Heart left ventricle (tissue), 13 donors: ENCODE data around the gene TNS3.

Source experiments
- CTCF ChIP-seq, 12 donors: fragments of 200-600 bp; sonication (generic) in 4 of 12; IDR thresholded peaks; one replicate each; pipeline versions ENCODE4 v1.5.0 to v1.8.0; 2018 to 2022; ENCODE audit warnings: antibody characterized with exemption in 12 of 12, mild to moderate bottlenecking in 5 of 12
- POLR2A ChIP-seq, 2 donors: fragments of 450-650 bp; IDR thresholded peaks; one replicate each; pipeline ENCODE4 v1.6.1; 2017; ENCODE audit warnings: antibody characterized with exemption in 2 of 2, mild to moderate bottlenecking in 2 of 2, moderate library complexity in 2 of 2
- donor health status: ischemic (EF 13 %, LVEDD 7.1; RV severe dilation, severe dysfunction).
- donor health status: DM: no; HTN: yes; CAD: no.
- donor health status: DM: no; HTN: no; CAD: no.
- donor health status: ischemic (EF 25% LVEDD 6.9; RV normal size, moderate dysfunction).
- donor health status: ischemic (EF 25% LVEDD 5.7; RV mildly dilated, moderate dysfunction).
- donor health status: ischemic (EF 35%, LVEDD 5.7; RV mildly dilated, moderate dysfunction).
- donor health status: nonischemic (EF 11% LVEDD 7.7; RV severe dilation, severe dysfunction).
- donor health status: DM: yes; HTN: yes; CAD: no.
- donor health status: PGD.
- donor health status: ischemic (EF 29% LVEDD 5.4; RV normal size, mild dysfunction).
- donor health status: nonischemic (EF 23%, LVEDD 6.1; RV moderate dilation, normal function).

DNA sequence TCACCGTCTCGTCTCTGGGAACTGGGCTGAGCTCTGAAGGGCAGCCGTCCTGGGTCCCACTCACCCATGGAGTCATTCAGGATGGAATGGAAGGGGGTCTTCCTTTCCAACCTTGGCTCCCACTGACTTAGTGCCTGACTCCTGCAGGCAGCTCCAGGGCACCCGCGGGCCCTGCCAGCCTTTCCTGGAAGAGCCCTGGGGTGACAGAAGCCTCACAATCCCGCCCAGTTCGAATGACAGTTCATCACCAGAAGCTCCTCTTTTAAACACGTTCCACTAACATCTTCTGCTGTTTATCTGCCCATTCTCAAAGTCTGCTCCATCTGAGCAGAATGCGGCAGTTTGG lies 110.6 kb downstream of the TNS3 start:
- TF ChIP-seq CTCF (IDR thresholded peaks at IDR 0.05) (no peak), POLR2A (IDR thresholded peaks at IDR 0.05) (no peak)
